Thymus (tissue), 11 donors: ENCODE measurements around the gene TANGO2. TPM values are rescaled to one million over a fixed set of nuclear protein-coding genes. Genes with fewer than 3 reads are reported as not detected.

Experiments
- DNase-seq, 9 donors: peaks; one replicate each; pipeline ENCODE4 v3.0.0-alpha.2; 2013; ENCODE audit warnings: low spot score in 9 of 9, low read depth in 6 of 9, missing footprints in 1 of 9
- H3K27ac ChIP-seq, 2 donors: one replicate each; pipeline ENCODE4 v1.5.1; 2013; ENCODE audit warnings: control low read depth in 1 of 2, low read depth in 1 of 2, low read length in 1 of 2, mild to moderate bottlenecking in 1 of 2, moderate library complexity in 1 of 2
- H3K27me3 ChIP-seq, 2 donors: one replicate each; pipeline ENCODE4 v1.5.1; 2013; ENCODE audit warnings: low read length in 1 of 2; ENCODE audit not compliant: control insufficient read depth in 2 of 2, insufficient read depth in 1 of 2
- H3K36me3 ChIP-seq, 2 donors: one replicate each; pipeline ENCODE4 v1.5.1; 2013; ENCODE audit warnings: low read length in 1 of 2, mild to moderate bottlenecking in 1 of 2, moderate library complexity in 1 of 2; ENCODE audit not compliant: control insufficient read depth in 2 of 2, insufficient read depth in 2 of 2
- H3K4me1 ChIP-seq, 2 donors: one replicate each; pipeline ENCODE4 v1.5.1; 2013; ENCODE audit warnings: low read length in 2 of 2; ENCODE audit not compliant: control insufficient read depth in 2 of 2, insufficient read depth in 2 of 2
- H3K4me3 ChIP-seq, 2 donors: one replicate each; pipeline ENCODE4 v1.5.1; 2013; ENCODE audit warnings: low read length in 2 of 2, control low read depth in 1 of 2, mild to moderate bottlenecking in 1 of 2
- H3K9me3 ChIP-seq, 2 donors: one replicate each; pipeline ENCODE4 v1.5.1; 2013; ENCODE audit warnings: low read length in 1 of 2, mild to moderate bottlenecking in 1 of 2; ENCODE audit not compliant: control insufficient read depth in 2 of 2, insufficient read depth in 1 of 2
- WGBS: extraction: QIAGEN DNeasy Blood & Tissue Kit; methylation state at CpG from one replicate; pipeline ENCODE4 v1.1.7; 2013; 5-methylcytosine and 5-hydroxymethylcytosine counted together
- polyA plus RNA-seq: library from polyadenylated mRNA; stranded (reverse); fragments of 200-250 nt; gene quantifications from one replicate; pipeline ENCODE4 v1.2.3, GENCODE V29; 2013
- total RNA-seq: library from RNA; stranded (reverse); fragments of 120-200 nt; gene quantifications from one replicate; pipeline ENCODE4 v1.2.4, GENCODE V29; 2013
- donor health status: healthy.

Gene TANGO2
- total and polyA plus RNA-seq, 2 donors = 15.9 to 19.7 TPM

DNA sequence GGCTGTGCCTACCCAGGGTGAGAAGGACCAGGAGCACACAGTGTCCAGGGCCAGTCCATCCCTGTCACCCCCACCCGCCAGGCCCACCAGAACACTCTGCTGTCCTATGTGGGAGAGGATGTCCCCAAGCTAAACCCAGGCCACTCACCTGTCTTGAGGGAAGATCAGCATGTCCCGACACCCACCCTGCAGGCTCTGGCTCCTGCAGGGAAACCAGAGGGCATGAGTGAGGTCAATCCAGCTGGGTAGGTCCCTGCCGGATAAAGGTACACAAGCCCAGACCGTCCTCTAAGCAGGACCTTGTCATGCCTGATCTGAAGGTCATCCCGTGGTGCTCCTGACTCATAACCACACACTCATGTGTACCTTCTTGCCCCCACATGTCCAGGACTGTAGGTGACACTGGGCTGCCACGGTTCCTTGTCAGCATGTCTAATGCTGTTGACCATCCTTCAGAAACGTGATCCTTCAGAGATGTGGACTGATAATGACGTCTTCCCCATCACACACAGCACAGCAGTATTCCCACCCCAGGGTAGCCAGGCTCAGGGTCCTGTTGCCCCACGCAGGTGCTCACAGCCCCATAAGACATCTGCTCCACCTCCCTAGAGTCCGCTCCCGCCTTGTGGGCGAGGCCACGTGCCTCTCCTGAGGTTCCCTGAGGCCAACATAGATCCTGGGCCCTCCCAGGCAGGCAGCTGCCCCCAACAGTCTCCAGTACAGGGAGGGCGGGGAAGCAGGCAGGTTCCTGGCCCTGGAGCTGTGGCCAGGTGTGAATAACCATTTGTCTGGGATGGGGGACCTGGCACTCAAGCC is 10.4 kb upstream of the TANGO2 start:
- no peak overlapping the region for H3K27ac ChIP-seq
- H3K9me3 ChIP-seq = no peaks in the 10 kb centered on the region
- no peaks in the 10 kb centered on the region for H3K4me1 ChIP-seq
- no peaks in the 10 kb centered on the region for H3K36me3 ChIP-seq
- no peak overlapping the region for H3K4me3 ChIP-seq
- WGBS = 94% methylated on average over 14 of the region's 14 CpGs
- H3K27me3 ChIP-seq = peaks cover 10 to 20% of the 10 kb centered on the region in 2 donors
- DNase-seq = no peak

DNA sequence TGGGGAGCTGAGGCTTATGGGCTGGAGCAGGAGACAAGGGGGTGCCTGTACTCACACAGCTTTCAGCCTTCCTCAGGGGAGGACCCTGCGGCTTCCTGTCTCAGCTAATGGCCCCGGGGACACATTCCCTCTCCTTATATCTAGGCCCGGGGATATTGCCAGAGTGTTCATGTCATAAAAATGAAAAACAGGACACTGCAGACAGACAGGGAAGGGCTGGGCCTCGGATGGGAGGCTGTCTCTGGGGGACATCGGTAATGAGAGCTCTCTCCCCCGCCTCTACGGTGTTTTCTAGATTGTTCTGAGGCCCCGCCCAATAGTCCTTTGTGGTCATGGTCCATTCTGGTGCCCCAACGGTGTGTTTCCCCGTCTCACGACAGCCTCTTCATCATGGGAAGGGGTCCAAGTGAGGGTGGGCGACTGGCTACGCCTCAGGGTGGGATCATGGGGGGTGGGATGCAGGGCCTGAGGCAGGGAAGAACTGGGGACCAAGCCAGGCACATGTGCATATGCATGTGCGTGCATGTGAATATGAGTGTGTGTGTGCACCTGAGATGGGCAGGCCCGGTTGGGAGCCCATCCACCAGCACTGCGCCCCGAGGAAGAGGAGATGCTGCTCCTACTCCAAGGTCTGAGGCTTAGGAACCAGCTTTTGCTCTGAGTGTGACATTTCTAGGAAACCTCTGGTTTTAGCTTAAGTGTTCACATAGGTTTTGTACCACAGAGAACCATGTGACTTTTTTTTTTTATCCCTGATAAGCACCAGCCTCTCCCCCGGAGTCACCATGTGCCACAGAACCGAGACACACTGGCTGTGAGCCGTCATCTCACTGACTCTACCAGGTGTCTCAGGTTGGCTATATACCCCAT is 9.6 kb upstream of the TANGO2 start:
- Histone ChIP-seq H3K4me3 (no peak overlapping the region), H3K27me3 (peaks cover 18 to 28% of the 10 kb centered on the region in 2 donors), H3K27ac (no peak overlapping the region), H3K4me1 (peaks cover 2 to 6% of the 10 kb centered on the region in 2 donors), H3K9me3 (no peaks in the 10 kb centered on the region), H3K36me3 (no peaks in the 10 kb centered on the region)
- DNase-seq = no peak
- 77% methylated on average over 20 of the region's 20 CpGs for WGBS

DNA sequence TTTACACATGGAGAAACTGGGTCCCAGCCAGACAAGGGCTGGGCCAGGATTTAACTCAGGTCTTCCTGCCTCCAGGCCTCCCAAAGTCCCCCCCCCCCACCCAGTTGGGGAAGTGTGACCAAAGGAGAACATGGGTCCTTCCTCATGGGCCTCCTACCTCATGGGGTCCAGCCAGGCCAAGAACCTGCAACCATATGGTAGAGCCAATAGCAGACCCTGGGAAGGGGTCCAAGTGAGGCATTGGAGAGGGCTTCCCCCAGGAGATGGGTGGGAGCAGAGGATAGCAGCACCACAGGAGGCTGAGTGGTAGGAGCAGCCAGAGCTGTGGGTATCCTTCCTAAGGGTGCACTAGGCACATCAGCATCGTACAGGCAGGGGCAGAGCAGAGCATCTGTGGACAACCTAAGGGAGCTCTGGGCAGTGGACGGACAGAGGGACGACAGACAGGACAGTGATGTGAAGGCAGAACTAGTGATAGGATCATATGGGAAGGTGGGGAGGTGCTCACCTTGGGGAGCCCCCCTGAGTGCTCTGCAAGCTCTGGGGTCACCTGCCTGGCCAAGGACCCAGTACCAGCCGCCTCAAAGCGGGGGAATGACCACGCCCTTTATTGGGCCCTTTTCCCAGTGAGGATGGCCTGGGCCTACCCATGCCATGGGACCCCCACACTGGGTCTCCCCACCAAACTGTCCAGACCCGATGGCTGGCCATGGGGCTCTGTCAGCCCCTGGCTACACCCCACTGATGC is 8.7 kb upstream of the TANGO2 start:
- Histone ChIP-seq H3K4me3 (no peak overlapping the region), H3K27ac (no peak overlapping the region), H3K27me3 (peaks cover 22 to 35% of the 10 kb centered on the region in 2 donors), H3K4me1 (peaks cover 5 to 6% of the 10 kb centered on the region in 2 donors), H3K9me3 (peaks cover 0 to 1% of the 10 kb centered on the region in 2 donors), H3K36me3 (no peaks in the 10 kb centered on the region)
- 99% methylated on average over 7 of the region's 7 CpGs for WGBS
- no peak for DNase-seq

DNA sequence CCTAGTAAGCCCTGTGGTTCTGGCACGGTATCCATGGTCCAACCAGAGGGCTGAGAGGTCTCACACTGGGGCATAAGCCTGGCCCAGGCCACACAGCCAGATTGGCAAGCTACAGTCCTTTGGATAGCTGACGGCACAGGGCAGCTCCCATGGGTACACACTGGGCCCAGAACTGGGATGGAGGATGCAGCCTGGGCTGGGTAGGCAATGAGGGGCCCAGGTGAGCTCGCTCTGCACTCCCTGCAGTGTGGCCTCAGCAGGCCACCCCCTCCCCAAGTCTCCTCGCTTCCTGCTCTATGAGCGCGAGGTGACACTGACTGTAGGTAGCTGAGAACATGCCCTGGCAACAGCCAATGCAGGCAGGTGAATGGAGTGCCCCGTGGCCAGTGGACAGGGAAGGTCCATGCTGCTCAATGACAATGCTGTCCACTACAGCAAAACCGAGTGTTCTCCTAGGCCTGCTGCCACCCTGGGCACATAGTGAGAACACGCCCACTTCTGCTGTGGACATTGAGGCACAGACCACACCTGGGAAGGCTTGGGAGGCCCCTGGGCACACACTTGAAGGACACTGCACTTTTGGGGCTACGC is 8.1 kb upstream of the TANGO2 start:
- peaks cover 27 to 42% of the 10 kb centered on the region in 2 donors for H3K27me3 ChIP-seq
- no peaks in the 10 kb centered on the region for H3K36me3 ChIP-seq
- H3K4me1 ChIP-seq = peaks cover 6 to 9% of the 10 kb centered on the region in 2 donors
- no peak overlapping the region for H3K27ac ChIP-seq
- H3K9me3 ChIP-seq = peaks cover 0 to 5% of the 10 kb centered on the region in 2 donors
- WGBS = 92% methylated on average over 10 of the region's 10 CpGs
- H3K4me3 ChIP-seq = no peak overlapping the region
- no peak for DNase-seq

DNA sequence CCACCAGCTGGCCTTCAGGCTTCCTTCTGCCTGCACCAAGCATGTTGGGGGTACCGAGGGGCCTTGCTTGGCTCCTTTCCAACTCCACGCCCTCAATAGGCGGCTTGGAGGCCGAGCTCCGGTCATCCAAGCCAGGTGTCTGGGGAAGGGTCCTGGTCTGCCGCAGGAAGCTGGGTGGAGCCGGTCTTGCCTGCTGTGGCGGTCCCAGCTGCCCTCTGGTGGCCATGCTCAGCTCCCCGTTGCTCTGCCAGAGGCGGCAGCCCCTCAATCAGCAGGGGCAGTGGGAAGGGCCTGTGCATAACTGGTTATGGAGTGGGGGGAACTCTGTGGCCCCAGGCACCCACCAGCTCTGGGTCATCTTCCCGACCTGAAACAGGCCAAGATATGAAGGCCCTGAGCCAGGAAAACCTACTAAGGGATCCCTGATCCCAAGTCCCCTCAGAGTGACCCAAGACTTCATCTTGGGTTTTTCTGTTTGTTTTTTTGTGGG is 7.5 kb upstream of the TANGO2 start:
- Histone ChIP-seq H3K36me3 (no peaks in the 10 kb centered on the region), H3K27ac (no peak overlapping the region), H3K4me1 (peaks cover 6 to 9% of the 10 kb centered on the region in 2 donors), H3K9me3 (peaks cover 0 to 5% of the 10 kb centered on the region in 2 donors), H3K4me3 (no peak overlapping the region), H3K27me3 (peaks cover 27 to 47% of the 10 kb centered on the region in 2 donors)
- peak in 6 of 9 donors; percentile 9 to 61 (median 41) for DNase-seq
- WGBS = 9% methylated on average over 11 of the region's 11 CpGs

DNA sequence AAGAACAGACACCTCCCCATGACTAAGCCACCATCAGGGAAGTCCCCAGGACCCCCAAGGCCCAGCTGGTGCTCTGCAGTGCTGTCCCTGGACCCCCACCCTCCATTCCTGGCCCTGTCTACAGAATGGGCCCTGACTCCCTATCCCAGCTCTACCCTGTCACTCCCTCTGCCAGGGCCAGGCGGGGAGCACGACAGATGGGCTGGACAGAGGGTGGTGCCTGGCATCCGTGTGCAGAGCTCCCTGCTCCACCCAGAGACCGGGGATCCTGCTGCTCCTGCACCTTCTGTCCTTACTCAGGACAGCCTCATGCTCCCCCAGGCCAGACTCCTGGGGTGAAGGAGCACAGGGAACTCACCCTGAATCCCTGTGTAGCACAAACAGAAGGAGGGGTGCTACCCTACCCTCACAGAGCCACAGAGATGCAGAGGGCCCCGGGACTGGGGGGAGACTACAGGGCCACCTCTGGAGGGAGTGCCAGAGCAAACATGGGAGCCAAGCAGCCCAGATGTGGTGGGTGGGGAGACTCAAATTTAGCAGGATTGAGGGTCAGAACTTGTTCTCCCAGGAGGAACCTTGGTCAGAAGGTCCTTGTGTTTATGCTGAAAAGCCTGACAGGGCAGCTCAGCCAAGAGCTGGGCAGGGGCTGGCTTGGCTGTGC is 6.3 kb upstream of the TANGO2 start:
- Histone ChIP-seq H3K4me1 (peaks cover 6 to 9% of the 10 kb centered on the region in 2 donors), H3K27me3 (peaks cover 27 to 59% of the 10 kb centered on the region in 2 donors), H3K36me3 (no peaks in the 10 kb centered on the region), H3K9me3 (peaks cover 0 to 5% of the 10 kb centered on the region in 2 donors), H3K27ac (no peak overlapping the region), H3K4me3 (no peak overlapping the region)
- WGBS = 94% methylated on average over 5 of the region's 5 CpGs
- DNase-seq = no peak

DNA sequence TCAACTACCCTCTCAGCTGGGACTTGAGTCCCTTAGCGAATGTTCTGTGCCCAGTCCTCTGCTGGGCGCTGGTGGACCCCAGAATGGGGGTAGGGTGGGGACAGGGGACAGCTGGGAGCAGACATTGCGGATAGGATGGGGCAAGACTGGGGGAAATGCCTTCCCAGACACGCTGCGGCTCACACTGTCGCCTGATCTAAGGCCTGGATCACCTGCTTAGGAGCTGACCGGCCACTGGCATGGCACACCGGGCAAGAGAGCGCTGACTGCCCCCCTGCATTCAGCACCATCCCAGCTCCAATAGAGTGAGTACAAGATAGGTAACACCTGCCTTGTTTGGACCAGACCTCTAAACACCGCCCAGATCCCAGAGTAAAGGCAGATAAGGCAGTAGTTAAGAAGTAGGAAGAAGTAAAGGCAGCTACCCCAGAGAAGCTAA is 5.7 kb upstream of the TANGO2 start:
- WGBS = 98% methylated on average over 10 of the region's 10 CpGs
- Histone ChIP-seq H3K4me3 (no peak overlapping the region), H3K27ac (no peak overlapping the region), H3K4me1 (peaks cover 8 to 11% of the 10 kb centered on the region in 2 donors), H3K27me3 (peaks cover 27 to 60% of the 10 kb centered on the region in 2 donors), H3K9me3 (peaks cover 0 to 5% of the 10 kb centered on the region in 2 donors), H3K36me3 (no peaks in the 10 kb centered on the region)
- no peak for DNase-seq
